Measurements from ENCODE around the gene ZNF57.
A peak's percentile ranks its signal among the peaks of the same experiment; 100 is the strongest.
"Not testable (repeated sequence)": the region's sequence is repeated elsewhere in the genome, so short reads cannot be mapped to it uniquely, and the experiment has no call there.

ZNF57 gene

GRCh38 chr19:2900296-2901252 lies at the start of gene ZNF57:
TSS of gene ZNF57 (plus strand) at chr19:2900928. CDS start at chr19:2901046, 118 bp downstream.
- peak; percentile 98 for DNase-seq (ENCODE audit: low read depth)

- no peak for DNase-seq (ENCODE audit: low read depth)
Observed at GRCh38 chr19:2852598-2852997, 48.1 kb upstream of the ZNF57 start.

GRCh38 chr19:2853015-2853606 lies 47.6 kb upstream of the ZNF57 start:
- DNase-seq (ENCODE audit: low read depth): no peak

GRCh38 chr19:2854849-2855248 lies 45.9 kb upstream of the ZNF57 start:
- DNase-seq (ENCODE audit: low read depth): no peak

- DNase-seq (ENCODE audit: low read depth): no peak
Observed at GRCh38 chr19:2856457-2857050, 44.2 kb upstream of the ZNF57 start.

- no peak for DNase-seq (ENCODE audit: low read depth)
Observed at GRCh38 chr19:2858864-2859263, 41.9 kb upstream of the ZNF57 start.

DNA sequence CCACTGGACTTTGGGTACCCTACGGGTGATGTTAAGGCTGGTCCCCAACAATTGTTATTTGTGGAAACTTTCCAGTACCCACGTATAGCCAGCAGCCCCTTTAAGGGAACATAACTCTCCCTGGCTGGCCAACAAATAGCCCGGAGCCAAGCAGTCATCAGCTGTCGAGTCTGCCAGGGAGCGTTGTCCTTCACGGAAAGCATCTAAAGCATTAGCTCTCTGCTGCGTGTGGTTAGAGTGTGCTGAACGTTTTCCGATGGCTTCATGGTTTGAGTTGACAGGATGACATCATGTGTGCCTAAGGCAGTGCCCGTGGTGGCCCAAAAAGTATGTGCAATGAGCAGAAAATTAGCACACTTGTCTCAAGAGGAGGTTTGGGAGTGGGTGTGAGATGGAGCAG lies 36.9 kb upstream of the ZNF57 start:
- no peak for DNase-seq (ENCODE audit: low read depth)

DNA sequence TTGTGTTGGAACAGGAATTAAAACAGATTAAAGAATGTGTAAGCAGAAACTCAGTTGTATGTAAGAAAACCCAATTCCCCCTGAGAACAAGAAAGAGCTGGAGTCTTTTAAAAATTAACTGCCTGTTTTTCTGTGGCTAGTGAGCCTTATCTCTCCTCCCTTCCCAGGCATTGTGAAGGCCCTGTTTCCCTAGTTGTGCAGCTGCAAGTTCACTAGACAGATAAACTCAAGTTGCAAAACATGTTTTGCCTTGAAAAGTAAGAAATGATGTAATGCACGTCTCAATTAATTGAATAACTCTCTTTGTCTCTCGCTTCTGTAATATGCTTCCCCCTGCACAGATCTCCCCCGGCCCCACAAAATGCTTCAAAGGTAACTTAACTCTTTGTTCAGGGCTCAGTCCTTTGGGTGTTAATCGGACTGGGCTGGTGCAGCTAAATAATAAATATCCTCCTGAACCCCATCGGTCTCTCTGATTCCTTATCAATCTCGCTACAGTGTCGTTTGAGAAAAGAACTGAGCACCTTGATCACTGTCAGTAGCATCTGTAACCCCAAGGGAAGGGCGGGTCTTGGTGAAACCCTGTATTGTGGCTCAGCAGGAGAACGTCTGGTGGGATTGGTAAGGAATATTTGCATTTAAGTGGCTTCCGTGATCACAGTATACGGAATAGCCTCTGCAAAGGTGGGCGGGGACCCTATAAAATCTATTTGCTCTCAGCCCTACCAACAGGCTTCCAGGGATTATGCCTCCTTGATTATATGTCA lies 35.2 kb upstream of the ZNF57 start:
- no peak for DNase-seq (ENCODE audit: low read depth)

GRCh38 chr19:2866495-2867024 lies 34.2 kb upstream of the ZNF57 start:
- no peak for DNase-seq (ENCODE audit: low read depth)

DNA sequence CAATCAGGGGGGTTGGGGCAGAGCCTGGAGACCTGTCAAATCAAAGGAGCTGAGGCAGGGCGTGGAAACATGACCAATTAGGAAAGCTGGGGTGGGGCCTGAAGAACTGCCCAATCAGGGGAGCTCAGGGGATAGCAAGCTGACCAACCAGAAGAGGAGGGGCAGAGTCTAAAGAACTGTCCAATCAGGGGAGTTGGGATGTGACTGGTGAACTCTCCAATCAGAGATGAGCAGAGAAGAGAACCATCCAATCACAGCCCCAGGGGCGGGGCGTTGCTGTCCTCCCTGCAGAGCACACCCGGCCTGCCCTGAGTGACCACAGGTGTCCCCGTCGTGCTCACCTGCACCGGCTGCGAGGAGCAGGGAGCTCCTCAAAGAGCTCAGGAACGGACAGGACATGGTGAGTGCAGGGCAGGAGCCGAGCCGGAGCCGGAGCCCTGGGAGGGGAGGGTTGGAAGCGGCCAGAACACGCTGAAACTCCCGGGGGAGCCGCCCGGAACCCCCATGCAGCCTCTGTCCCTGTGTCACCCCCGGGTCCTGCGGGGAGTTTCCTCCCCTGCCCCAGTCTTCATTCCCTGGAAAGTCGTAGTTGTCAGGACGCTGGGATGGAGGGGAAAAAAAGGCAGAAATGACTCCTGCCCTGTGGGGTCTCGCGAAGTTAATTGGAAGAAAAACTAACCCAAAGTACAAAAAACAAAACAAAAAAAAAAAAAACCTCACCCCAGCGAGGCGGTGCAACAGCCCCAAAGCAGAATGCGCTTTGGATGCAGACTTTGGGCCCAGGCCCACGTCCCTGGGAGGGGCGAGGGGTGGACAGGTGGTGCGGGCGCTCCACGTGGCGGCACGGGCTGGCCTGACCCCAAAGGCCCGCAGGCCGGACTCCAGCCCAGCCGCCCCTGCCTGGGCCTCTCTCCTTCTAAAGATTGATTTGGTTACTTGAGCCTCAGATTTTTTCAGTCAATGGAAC lies 33.4 kb upstream of the ZNF57 start, which contains the start of gene ZNF556:
Gene ZNF556, plus strand, starts transcription at position 311 of the 967 bp plus-strand sequence. Its CDS starts 87 bp downstream, at position 398.
- no peak for DNase-seq (ENCODE audit: low read depth)

DNA sequence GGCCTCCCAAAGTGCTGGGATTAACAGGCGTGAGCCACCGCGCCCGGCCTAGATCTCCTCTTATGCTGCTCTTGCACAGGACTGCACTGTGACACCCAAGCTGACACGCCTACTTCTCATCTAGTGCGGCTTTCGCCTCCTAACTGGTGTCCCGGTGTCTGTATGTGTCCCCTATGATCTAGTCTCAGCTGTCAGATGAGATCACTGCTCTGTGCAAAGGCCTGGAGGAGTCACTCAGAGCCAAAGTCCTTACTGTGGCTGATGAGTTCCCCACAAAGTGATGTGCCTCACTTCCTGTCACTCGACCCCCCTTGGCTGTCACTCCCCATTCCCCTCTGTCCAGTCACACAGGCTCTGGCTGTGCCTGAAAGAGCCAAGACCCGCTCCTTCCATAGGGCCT lies 31.1 kb upstream of the ZNF57 start:
- DNase-seq (ENCODE audit: low read depth): no peak

DNA sequence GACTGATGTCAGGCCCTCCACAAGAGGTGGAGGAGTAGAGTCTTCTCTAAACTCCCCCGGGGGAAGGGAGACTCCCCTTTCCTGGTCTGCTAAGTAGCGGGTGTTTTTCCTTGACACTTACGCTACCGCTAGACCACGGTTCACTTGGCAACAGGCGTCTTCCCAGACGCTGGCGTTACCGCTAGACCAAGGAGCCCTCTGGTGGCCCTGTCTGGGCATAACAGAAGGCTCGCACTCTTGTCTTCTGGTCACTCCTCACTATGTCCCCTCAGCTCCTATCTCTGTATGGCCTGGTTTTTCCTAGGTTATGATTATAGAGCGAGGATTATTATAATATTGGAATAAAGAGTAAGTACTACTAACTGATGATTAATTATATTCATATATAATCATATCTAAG lies 28.6 kb upstream of the ZNF57 start:
- not testable (repeated sequence) for DNase-seq (ENCODE audit: low read depth)

GRCh38 chr19:2877398-2878331 lies 23.1 kb upstream of the ZNF57 start:
- no peak for DNase-seq (ENCODE audit: low read depth)

- no peak for DNase-seq (ENCODE audit: low read depth)
Observed at GRCh38 chr19:2883686-2884439, 16.9 kb upstream of the ZNF57 start.

DNA sequence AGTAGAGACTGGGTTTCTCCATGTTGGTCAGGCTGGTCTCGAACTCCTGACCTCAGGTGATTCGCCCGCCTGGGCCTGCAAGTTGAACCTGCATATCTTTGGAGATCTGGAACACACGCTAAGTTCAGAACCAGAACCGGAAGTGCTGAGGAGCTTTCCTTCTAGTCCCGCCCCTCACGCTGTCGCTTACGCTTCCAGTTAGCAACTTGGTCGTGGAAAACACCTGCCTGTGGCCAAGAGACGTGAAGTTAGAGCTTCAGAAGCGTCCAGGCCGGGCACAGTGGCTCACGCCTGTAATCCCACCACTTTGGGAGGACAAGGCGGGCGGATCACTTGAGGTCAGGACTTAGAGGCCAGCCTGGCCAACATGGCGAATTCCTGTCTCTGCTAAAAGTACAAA lies 15.0 kb upstream of the ZNF57 start:
- no peak for DNase-seq (ENCODE audit: low read depth)

DNA sequence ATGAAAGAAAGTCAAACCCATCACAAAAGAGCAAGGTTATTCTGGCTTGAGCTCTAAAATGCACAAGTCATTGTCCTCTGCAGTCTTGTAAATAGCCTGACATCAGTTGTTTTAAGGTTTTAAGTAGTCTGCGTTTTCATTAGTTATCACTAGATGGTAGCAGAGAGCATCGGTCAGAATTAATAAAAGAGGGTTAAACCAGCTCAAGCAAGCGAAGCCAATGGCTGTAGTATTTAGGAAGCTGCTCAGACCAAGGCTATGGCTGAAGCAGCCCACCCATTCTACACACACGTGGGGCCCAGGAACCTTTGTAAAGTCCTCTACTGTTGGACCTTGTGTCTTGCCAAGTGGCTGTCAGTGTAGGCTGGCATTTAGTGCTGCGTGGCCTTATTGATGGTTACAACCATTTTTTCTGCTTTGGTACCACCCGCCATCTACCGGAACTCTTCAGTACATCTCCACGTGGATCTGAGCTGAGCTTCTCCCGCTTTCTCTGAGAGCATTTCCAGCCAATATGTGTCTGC lies 13.3 kb upstream of the ZNF57 start:
- DNase-seq (ENCODE audit: low read depth): no peak

DNA sequence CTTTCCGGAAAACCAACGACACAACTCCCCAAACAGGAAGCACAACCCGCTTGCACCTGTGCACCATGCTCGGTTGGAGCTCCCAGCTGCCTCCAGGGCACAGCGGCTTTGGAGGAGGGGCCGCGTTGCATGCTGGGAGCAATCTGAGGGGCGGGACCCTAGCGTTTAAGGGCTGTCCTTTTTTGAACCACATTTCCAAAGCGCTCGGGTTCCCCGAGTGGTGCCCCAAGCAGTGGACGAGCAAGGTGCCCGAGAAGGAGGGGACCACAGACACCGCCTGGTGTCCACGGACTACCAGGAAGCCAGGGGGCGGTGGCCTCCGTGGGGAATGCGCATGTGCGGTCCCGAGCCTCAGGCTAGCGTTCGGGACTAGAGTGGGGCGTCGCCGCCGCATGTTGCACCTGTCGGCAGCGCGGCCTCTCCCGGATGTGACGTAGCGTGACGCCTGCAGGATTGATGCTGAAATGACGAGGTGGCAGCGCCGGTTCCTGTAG lies 11.9 kb upstream of the ZNF57 start:
- DNase-seq (ENCODE audit: low read depth): no peak

DNA sequence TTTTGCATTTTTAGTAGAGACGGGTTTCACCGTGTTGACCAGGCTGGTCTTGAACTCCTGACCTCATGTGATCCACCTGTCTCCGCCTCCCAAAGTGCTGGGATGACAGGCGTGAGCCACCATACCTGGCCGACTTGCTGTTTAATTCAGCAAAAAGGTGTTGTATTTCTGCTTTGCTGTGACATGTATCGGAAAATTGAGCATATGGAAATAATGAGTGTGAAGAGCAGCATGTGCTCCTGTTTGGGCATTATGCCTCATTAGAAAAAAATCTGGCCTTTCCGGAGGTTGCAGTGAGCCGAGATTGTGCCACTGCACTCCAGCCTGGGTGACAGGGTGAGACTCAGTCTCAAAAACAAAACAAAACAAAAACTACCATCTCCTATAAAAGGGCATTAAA lies 10.2 kb upstream of the ZNF57 start:
- not testable (repeated sequence) for DNase-seq (ENCODE audit: low read depth)

Data from activated gamma-delta T cell treated with anti-CD3 and anti-CD28 coated beads, Interleukin-2, amount 50 U/mL, for 16 hours (primary cell).